Activated T-cell treated with anti-CD3 and anti-CD28 coated beads for 24 hours (primary cell): ENCODE data around the gene STK11IP.

ENCODE experiments used
- DNase-seq: peaks from one replicate; pipeline ENCODE4 v3.0.0-alpha.2; 2020; ENCODE audit warnings: low read depth

The STK11IP gene

GRCh38 chr2:219562049-219563020, 35.3 kb upstream of the STK11IP start:
- DNase-seq, result no peak

GRCh38 chr2:219563271-219563928, 34.3 kb upstream of the STK11IP start:
- DNase-seq, result no peak

GRCh38 chr2:219565130-219566080, 32.3 kb upstream of the STK11IP start:
- no peak for DNase-seq

- DNase-seq, result no peak
Measured at GRCh38 chr2:219566640-219567039, 31.0 kb upstream of the STK11IP start.

- DNase-seq, result no peak
Measured at GRCh38 chr2:219567131-219567530, 30.5 kb upstream of the STK11IP start.

- no peak for DNase-seq
Measured at GRCh38 chr2:219567791-219568361, 29.8 kb upstream of the STK11IP start.

- DNase-seq, result no peak
Measured at GRCh38 chr2:219569041-219569440, 28.6 kb upstream of the STK11IP start.

GRCh38 chr2:219569635-219570034, 28.0 kb upstream of the STK11IP start:
- no peak for DNase-seq

- DNase-seq, result no peak
Measured at GRCh38 chr2:219570194-219570923, 27.3 kb upstream of the STK11IP start.

- no peak for DNase-seq
Measured at GRCh38 chr2:219570924-219571310, 26.7 kb upstream of the STK11IP start.

- DNase-seq, result no peak
Measured at GRCh38 chr2:219571311-219572236, 26.1 kb upstream of the STK11IP start, which contains the start of gene OBSL1. Gene OBSL1, minus strand, starts transcription at chr2:219571539. Its CDS starts 307 bp downstream, at chr2:219571232.

GRCh38 chr2:219572237-219573001, 25.2 kb upstream of the STK11IP start, which contains the start of gene INHA:
Gene INHA, plus strand, starts transcription at chr2:219572310. Its CDS starts 65 bp downstream, at chr2:219572375.
- no peak for DNase-seq

GRCh38 chr2:219573166-219573565, 24.5 kb upstream of the STK11IP start:
- DNase-seq, result no peak

- no peak for DNase-seq
Measured at GRCh38 chr2:219574484-219575311, 23.0 kb upstream of the STK11IP start.

GRCh38 chr2:219575566-219576504, 21.8 kb upstream of the STK11IP start:
- no peak for DNase-seq

- DNase-seq, result no peak
Measured at GRCh38 chr2:219576505-219577388, 20.9 kb upstream of the STK11IP start.
